ENCODE results near the gene ASB16.
A peak's percentile ranks its signal among the peaks of the same experiment; 100 is the strongest.

GRCh38 chr17:44222112-44222869 lies 51.8 kb downstream of the ASB16 start:
- peak in 8 of 12 donors; percentile 3 to 56 (median 28) for TF ChIP-seq CTCF (IDR thresholded peaks at IDR 0.05)
- peak; percentile 33 to 87 for TF ChIP-seq POLR2A (IDR thresholded peaks at IDR 0.05)
